GM21515 (cell line): Measurements from ENCODE around the gene FKBP10.

Experiments
- ATAC-seq: cut with Tn5 transposase; IDR thresholded peaks from one replicate; pipeline ENCODE4 v1.9.1; 2021; ENCODE audit not compliant: unreplicated experiment

The FKBP10 gene

DNA sequence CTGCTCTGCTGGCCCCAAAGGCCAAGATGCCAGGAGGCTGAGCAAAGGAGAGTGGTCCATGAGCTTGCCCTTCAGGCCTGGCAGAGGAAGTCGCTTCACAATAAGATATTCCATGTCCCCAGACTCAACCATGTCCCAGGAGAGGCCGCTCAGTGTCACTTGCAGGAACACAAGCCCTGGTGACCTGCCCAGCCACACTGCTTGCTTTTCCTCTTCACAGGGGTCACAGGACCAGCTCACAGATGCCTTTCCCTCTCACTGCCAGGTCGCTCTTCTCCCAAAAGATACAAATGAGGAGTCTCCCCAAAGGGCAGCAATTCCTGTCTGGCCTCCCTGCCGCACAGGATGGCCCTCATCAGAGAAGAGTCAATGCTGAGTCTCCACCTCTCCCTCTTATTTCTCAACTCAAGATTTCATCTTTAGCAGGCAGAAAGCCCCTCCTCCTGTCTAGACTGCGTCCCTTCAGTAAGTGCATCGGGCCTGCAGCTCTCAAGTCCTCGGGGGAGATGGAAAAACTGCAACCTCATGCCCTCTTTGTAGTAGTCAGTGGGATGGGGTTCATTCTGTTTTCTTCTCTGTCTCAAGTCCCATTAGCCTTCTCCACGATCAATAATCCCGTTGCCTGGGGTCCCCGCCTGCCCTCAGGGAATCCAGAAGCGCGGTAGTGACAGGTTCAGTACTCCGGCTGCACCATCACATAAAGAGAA lies 31.2 kb upstream of the FKBP10 start:
- ATAC-seq = no peak

DNA sequence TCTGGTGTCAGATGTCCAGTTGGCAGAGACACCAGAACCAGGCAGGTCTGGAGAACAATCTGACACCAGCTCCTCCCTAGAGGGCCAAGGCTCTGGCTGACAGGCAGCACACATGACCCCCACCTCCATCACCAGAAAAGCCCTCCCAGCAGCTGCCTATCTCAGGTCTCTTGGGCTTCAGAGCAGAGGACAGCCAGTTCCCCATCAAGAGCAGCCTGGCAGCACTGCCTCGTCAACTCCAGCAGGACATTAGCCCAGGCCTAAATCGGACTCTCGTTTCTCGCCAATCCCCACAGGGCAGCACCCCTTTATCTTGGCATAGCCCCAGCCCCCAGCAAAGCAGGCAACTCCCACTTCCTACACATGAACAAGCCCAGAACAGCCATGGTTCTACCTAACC lies 30.7 kb upstream of the FKBP10 start:
- no peak for ATAC-seq

DNA sequence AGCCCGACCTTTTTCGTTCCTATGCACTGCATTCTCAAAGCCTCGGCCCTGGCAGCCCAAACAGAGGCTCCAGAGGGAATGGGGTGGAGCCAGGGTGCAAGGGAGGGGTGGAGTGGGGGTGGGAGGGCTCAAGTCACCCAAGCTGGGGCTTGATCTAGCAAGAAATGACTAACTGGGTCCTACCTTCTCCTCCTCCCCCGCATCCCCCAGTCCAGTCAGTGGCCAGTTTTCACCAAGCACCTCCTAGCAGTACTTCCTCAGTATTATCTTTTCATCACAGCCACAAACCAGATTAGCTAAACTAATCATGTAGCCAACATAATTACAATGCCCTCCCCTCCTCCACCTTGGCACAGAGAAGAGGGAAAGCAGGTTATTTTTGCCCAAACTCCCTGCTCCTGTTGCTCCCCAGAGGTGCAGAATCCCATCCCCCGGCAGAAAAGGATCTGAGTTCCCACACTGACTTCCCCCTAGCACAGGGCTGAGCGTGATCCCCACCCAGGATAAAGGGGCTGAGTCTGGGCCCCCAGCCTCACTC lies 28.5 kb upstream of the FKBP10 start:
- no peak for ATAC-seq

DNA sequence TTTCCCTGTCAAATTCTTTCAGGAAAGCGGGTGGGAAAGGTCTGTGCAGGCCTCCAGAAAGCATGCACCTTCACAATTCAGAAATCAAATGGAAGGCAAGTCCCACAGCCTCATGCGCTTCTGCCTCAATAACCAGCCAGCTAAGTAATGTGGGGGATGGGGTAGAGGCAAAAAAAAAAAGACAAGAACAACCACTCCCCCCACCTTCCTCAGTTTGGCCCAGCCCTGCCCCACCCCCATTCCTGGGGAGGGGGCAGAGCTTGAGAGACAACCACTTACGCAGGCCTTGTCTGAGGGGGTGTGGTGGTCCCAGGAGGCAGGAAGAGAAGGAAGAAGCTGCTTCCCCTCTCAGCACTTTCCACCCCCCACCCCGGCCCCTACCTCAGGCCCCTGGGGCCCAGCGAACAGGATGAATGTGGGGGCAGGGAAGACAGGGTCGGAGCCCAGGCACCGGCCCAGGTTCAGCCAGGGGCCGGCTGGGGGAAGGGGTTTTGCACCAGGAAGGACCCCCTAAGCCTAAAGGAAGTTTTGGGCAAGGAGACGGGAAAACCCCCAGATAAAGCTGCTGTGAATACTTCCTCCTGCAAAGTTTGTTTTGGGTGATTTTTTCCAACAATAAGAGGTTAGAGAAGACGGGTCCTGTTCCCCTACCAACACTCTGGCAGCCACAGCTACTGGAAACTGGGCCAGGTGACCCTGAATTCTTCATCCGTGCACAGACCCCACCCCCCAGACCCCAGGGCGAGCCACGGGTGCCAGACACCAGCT lies 27.5 kb upstream of the FKBP10 start:
- ATAC-seq = no peak

DNA sequence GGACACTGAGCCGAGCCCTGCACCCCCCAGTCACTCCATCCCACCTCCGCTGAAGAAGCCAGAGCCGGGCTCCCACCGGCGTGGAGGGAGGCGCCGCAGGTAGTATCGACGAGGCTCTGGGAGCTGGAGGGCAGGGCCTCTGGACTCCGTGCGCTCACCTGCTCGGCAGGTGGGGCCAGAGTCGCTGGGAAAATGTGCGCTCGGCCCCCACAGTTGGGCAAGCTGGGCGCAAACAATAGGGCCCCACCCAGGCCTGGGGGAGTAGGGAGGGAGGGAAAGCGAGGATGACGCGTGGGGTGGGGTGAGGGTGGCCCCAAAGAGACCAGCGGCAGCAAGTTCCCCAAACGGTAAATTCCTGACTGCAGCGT lies 27.0 kb upstream of the FKBP10 start:
- ATAC-seq = no peak

DNA sequence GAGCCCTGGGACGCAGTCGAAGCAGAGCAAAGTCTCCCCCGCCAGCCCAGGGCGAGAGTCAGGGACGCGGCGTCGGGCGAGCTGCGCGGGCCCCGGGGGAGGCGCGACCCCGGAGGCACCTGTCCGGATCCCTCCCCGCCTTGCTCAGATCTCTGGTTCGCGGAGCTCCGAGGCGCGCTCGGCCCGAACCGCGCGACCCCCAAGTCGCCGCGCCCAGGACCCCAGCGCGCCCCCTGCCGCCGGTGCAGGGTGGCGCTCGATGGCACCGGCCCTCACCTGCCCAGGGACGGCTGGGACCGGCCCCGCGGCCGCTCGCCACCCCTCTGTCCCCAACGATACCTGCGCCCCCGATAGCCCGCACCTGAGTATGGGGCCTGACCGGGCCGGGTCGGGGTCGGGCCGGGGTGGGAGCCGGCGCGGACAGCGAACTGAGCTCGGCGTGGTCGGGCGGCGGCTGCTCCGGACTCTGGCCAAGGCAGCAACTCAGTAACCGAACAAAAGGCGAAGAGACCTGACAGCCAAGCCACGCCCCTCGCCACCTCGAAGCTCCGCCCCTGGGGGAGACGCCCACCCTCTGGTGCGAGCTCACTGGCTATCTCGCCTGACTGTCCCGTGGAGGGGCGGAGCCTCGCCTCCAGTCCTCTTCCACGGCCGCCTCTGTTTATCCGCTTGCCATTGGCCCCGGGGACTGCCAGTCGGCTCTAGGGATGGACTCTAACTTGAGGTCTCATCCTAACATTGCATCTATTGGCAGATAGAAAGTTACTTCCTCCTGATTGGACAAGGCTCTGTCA lies 26.4 kb upstream of the FKBP10 start, which contains the start of gene JUP:
JUP (minus strand) TSS at position 485 of the 794 bp plus-strand sequence. CDS start 14,857 bp downstream, outside the sequence.
- peak; percentile 70 for ATAC-seq

DNA sequence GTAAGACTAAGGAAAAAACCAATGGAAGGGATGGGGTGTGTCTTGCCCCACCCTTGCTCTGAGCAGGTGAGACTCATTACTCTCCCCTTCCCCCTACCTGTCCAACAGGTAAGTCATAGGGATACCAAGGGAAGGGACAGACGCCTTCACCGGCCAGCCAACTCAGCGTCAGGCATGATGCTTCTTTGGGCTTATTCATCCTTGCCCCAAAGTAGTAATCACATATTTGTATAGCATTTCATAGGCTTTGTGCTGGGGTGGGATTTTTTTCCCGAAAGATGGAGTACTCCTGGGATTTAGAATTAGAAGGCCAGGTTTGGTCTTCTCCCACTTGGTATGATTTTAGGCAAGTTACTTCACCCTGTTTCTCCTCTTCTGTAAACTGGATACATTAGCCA lies 25.8 kb upstream of the FKBP10 start:
- no peak for ATAC-seq

DNA sequence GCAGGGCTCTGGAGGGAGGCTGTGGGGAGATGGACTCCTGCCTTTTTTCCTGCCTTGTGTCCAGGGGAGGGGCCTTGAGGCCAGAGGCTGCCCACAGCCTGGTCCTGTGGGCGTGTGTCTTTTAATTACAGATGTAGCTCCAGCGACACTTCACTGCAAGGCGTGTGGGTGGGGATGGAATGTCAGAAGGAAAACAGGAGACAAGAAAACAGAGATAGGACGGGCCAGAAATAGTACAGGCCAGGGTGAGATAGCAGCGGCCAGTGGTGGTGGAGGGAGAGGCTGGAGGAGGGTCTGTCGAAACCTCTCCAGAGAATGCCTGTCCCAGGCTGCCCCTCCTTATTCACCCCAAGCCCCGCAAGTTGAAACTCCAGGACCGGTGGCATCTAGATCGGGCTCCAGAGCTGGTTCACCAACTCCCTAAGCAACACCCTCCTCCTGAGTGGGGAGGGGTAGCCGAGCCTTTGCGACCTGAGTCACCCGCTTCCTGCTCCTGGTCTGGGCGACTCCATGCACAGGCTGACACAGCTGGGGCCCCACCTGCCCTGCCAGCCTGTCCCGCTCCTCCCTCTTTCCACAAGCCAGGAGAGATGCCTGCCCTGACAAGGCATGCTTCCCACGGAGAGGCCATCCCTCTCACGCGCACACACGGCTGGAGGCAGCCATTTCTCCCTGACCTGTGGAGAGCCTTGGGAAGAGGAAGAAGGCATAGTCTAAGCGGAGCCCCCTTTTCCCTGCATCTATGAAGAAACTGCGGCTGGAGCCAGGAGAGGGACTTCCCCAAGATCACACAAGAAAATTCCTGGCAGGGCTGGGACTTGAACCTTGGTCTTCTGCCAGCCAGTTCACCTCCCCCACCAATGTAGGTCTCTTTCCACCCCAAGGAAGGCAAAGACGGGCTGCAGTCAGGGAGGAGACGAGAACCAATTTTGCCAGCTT lies 19.7 kb upstream of the FKBP10 start:
- ATAC-seq = no peak

DNA sequence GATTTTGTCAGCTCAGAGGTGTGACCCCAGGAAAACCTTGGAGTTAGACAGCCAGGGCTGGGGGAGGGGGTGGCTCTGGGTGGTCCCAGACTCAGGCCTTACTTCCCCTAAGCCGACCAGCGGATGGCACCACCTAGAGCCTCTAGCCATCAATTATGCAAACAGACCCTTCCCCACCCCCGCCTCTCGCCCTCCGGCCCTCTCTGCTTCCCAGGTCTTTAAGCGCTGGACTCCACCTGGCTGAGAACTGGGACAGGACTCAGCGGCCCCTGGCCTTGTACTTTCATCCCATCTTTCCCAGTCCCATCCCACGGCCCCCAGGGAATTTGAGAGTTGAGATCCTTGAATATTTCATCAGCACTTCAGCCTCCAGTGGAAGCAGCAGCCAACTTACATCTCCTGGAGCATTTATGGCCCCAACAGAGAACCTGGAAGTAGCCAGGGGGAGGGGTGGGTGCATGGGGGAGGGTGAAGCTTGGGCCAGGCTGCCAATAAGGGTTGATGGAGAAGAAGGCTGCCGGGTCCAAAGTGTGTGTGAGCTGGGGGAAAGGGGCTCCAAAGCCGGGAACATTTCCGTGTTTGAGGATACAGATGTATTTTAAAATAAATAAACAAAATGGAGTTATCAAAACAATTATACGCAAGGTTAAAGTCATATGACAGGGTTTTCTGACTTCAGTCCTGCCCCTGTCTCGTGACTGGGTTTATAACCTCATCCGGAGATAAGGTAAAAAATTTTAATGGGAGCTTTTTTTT lies 18.8 kb upstream of the FKBP10 start:
- ATAC-seq = no peak

DNA sequence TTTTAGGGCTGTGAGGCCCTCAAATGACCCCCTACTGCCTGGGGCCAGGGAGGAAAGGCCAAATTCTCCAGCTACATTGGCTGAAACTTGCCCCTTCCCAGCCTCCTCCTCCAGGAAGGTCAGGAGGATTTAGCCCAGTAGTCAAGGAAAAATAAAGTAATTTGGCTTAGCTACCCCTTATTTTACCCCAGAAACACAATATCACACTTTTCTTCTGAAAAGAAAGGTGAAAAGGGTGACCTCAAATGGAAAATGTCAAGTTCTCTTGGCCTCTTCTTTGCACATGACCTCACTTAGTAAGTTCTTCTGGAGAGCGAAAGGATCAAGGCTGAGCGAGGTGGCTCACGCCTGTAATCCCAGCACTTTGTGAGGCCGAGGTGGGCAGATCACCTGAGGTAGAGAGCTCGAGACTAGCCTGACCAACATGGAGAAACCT lies 18.2 kb upstream of the FKBP10 start:
- ATAC-seq = no peak

DNA sequence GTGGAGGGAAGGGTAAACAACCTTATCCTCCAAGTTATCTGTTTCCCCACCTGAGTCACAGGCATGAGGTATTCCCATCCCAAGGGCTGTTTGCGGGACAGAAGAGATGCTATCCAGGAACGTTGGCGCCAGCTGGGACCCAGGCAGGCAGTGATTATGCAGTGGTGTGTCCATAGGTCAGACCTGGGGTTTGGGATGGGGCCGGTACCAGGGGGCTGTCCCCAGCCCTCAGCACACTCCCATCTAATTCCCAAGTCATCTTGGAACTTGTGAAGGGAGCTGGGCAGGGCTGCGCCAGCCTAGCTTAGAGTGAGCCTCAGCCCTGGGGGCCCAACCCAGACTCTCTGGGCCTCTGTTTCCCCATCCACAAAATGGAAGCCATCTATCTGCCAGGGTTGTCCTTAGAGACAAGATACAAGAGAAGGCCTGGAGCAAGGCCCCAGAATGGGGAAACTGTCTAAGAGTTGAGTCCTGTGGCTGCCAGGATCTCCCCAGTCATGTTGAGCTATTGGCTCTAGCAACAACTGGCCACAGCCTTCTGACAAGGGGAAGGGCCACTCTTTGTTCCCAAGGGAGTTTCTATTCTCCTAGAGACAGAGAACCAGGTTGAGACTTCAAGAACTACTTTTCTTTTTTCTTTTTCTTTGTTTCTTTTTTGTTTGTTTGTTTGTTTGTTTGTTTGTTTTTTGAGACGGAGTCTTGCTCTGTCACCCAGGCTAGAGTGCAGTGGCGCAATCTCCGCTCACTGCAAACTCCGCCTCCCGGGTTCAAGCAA lies 16.5 kb upstream of the FKBP10 start:
- ATAC-seq = no peak

DNA sequence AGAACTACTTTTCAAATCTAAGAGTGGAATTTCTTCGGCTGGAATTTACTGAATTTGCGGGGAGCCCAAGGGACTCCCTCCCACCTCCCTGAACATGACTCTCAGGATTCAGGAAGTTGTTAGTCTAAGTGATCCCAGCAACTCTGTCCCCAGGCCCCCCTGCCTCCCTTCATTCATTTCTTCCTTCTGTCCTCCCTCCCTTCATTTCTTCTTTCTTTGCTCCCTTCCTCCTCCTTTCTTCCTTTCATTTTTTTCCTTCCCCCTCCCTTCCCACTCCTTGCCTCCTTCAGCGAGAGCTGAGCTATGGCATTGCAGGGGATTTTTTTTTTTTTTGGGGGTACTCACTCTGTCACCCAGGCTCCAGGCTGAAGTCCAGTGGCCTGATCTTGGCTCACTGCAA lies 15.4 kb upstream of the FKBP10 start:
- ATAC-seq = no peak

DNA sequence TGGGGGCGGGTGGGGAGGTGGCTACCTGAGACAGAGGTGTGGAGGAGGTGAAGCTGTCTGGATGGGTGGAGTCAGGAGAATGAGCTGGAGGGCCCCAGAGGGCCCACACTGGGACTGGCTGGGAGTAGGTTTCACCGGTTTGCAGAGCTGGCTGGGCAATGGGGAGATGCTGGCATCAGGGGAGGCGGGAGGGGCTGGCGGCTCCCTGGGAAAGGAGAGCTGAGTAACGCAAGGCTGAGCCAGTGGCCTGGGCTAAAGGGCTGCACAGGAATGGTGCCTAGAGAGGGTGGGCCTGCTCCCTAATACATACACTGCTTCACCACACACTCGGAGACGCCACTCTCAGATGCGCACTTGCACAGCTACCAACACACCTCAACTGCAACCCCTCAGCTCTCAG lies 13.4 kb upstream of the FKBP10 start:
- no peak for ATAC-seq

DNA sequence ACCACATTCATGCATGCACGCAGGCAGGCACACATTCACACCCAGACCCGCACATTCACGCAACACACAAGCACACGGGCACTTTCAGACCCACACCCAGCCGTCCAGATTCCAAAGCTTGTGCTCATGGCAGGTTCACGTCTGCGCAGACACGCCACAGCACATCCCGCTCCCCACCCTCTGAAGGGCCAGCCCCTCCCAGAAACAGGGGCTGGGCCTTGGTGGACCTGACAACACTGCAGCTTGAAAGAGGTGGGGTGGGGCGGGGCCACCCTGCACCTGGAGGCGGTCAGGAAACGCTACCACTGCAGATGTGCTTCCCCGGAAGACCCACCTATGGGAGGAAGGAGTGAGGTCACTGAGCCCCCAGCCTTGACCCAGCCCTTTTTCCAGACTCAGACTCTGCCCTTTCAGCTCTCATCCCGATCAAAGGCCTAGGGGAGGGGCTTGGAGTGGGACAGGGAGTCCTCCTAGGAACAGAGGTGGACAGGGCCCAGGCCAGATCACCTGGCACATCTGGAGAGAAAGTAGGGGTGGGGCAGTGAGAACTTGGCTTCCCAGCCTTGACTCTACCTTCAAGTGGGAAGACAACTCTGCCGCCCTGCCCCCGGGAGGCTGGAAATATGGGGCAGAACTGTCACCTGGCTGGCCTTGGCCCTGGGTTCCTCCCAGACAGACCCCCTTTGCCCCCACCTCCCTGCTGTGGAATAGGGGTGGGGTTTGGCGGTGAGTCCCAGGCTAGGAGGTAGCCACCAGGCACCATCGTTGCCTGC lies 12.0 kb upstream of the FKBP10 start:
- no peak for ATAC-seq

DNA sequence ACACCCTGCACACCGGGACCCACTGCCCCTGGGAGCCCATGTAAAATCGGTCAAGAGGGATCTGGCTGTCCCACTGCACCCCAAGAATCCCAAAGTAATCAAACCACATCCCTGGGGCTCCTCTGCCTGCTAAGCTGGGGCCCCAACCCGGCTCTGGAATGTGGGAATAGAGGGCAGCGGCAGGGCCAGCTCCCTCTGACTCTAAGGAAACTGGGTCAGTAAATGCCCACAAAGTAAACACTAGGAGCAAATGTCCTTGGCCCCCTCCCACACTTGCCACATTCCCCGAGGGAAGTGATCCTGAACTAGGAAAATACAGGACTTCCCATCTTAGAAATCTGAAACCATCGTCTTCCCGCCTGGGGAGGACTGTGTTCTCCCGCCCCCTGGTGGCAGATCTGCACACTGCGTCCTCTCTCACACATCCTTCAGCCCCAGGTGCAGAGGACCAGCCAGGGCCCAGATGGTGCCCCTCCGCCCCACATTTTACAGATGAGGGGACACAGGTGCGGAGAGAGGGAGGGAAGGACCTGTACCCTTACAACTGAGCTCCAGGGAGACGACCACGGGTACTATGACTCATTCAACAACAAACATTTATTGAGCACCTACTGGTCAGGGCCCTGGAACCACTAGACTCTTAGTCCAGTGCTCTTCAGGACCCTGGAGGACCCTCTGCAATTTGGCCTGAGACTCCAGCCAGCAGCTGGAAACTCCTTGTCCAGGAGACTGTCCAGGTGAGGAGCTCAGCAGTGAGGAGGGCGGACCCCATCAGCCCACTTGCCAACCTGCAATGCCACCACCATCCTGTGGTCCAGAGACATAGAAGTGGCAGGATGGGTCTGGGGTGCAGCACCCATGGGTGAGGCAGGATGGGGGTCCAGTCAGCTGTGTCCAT lies 11.2 kb upstream of the FKBP10 start:
- no peak for ATAC-seq

DNA sequence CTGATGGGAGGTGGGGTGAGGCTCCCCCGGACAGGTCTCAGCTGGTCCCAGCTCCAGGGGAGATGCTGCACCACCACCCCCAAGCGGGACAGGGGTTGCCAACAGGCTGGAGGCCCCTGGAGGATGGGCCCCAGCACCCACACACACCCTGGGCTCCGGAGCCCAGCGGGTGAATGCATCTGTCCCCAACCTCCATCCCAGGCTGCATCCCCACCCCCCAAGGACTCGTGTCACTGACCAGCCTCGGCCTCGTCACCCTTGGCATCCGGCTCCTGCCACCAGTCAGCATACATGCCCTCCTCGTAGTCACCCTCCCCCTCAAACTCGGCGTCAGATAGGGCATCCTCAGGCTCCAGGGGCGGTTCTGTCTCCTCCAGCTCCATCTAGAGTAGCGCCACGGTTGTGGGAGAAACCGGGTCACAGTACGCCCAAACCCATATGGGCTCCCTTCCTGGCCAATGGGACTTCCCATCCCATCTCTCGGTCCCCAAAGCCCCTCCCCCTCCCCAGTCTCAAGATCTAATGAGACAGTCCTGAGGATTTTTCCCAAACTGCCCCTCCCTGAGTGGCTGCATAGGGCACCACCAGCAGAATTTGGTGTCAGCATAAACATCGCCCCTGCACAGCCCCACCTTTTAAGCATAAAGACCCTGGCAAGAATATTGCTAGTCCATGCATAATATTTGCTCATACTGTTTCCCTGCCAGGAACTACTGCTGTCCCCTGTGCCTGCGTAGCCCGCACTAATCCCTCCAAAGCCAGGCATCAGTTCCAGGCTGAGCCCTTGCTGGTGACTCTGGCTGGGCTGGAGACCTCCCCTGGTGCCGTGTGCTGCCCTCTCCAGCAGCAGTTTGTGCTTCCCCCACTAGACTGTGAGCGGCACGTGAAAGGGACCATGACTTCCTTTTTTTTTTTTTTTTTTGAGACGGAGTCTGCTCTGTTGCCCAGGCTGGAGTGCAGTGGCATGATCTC lies 9.5 kb upstream of the FKBP10 start:
- ATAC-seq = no peak
